NCI-H2171 (cell line): Measurements from ENCODE around the gene BCAN.

Source experiments
- DNase-seq: peaks from one replicate; lab custom pipeline; 2025; lab: John Stamatoyannopoulos, UW

BCAN gene

DNA sequence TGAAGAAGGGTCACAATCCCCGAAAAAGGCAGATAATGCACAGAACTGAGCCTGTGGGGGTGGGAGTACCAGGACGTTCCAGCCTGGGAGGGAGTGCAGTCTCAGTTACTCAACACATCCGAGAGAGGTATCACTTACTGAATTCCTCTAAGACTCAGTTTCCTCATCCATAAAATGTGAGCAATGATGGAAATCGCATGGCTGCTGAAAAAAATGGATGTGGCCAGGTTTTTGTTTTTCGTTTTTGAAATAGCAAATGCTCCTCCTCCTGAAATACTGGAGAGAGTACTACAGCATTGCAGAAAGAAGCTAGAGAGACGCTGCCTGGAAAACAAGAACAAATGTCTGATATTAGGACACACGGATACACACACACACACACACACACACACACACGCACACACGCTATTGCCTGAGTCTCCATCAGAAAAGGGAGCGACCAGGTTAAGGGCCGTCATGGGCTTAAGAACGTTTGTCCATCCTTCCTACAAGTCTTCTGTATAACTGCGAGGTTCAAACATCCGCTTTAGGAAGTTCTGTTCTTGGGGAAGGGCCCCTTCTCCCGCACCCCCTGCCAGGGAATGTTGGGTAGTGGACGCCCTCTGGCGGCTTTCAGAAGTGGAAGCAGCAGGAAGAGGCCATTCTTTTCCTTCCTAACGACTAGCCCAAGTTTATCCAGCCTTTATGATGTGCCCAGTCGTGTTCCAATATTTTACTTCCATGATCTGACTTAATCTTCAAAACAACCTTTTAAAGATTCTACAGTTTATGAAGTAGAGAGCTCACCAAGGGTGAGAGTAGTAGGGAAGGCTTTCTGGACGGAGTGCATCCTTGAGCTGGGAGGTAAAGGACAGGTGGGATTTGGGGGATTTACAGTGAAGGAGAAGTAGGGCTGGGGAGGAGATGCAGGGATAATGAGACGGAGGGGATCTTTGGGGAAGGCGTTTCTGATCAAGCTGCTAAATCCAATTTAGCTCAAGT lies 36.0 kb downstream of the BCAN start:
- peak; percentile 20 for DNase-seq

- no peak for DNase-seq
Observed at GRCh38 chr1:156680056-156680455, 38.1 kb downstream of the BCAN start.

- DNase-seq = no peak
Observed at GRCh38 chr1:156681196-156681960, 39.5 kb downstream of the BCAN start.

- DNase-seq = no peak
Observed at GRCh38 chr1:156682166-156682890, 40.4 kb downstream of the BCAN start.

GRCh38 chr1:156684227-156684782 lies 42.4 kb downstream of the BCAN start:
- no peak for DNase-seq

GRCh38 chr1:156689035-156689952 lies 47.4 kb downstream of the BCAN start:
- peak; percentile 65 for DNase-seq

- peak; percentile 18 for DNase-seq
Observed at GRCh38 chr1:156689953-156690674, 48.2 kb downstream of the BCAN start.

DNA sequence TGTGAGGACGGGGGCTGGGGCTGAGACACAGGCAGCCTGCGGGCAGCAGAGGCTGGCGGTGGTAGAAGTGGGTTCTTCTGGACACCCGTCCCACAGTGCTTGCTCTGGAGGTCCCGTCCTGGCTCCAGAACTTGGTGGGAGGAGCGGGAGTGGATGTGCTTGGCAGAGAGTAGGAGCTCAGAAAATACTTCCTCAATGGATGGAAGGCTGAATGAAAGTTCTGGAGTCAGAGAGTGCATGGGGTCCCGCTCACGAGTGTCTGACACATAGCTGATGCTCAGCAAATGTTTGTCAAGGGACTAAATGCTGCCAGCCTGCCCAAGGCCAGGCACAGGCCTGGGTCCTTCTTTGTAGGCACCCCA lies 48.7 kb downstream of the BCAN start:
- DNase-seq = no peak

DNA sequence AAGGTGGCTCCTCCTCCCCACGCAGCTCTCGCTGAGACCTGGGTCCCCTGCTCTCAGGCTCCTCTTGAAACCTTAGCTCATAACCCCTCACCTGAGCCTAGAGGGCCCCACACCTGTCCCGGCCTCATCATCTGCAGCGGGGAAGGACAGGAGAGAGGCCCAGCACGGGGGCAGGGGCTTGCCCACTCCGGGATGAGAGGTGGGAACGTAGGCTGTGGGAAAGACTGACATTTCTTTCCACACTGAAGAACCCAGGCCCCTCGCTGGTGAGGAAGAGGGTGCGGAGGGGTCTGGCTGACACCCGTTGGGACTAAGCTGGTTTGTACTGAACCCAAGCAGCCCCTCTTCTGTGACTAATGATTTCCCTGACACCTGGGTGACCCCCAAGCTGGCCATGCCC lies 49.3 kb downstream of the BCAN start:
- DNase-seq = no peak

DNA sequence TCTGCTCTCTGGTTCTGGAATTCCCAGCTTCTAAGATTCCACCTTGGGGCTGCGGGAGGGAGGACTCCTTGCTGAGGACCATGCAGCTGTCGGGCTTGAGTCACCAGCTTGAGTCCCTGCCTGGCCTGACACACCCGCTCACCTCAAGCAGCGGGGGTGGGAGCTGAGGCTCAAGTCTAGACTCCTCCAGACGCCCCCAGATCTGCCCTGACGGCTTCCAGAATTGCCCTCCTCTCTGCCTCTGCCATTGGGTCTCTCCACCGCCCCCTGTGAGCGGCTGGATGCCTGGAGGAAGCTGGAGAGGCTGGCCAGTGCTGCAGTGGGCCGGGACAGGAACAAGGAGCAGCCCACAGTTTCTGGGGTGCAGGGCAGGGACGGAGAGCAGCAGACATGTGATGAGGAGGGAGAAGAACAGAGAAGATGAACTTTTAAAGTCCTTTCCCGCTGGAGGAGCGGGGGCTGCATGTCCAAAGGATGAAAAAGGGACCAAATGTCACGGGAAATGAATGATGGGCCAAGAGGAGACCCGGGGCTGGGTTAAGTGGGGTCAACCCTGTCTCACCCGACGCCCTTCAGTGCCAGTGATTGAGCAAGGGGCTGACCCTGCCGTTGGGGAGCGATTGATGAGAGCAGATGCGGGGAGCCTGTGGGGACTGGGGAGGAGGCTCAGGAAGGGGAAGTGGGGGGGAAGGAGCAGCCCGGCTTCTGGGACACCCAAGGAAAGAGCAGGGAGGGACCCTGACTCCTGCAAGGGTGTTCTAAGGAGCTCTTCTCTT lies 49.9 kb downstream of the BCAN start:
- DNase-seq = no peak

GRCh38 chr1:156692441-156692924 lies 50.6 kb downstream of the BCAN start:
- no peak for DNase-seq

DNA sequence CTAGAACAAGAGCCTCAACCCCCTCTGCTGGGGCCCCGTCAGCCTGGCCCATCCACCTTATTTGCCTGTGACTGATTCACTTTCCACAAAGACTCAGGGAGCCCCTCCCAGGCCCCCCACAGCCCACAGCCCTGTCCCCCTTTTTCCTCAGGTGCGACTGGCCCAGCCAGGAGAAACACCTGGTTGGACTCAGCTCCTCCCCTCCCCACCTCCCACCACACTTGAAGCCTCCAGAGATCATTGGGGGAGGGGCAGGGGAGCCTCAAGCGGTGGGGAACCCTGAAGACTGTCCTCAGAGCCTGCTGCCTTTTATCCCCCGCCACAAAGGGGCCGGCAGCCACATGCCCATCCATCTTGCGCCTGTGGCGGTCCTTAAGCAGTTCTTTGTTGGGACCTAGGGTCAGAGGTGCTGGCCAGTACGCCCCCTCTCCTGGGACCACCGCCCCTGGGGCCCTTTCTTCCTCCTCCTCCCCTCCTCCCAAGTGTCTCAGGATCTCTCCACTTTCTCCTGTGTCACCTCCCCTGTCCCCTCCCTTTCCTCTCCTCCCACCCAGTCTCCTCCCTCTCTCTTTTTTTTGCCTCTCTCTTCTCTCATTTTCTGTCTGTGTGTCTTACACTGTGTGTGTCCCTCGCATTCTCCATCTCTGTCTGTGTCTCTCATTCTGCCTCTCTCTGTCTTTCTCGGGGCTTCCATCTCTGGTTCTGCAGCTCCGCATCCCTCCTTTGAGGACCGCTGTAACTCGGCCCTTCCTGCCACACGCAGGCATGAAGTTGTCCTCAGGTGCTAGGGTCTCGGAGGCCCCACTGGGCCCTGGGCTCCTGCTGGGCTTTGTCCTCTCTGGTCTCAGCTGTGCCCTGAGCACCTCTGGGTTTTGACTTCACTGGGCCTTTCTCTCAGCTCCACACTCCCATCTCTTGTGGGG lies 51.3 kb downstream of the BCAN start:
- DNase-seq = peak; percentile 67

DNA sequence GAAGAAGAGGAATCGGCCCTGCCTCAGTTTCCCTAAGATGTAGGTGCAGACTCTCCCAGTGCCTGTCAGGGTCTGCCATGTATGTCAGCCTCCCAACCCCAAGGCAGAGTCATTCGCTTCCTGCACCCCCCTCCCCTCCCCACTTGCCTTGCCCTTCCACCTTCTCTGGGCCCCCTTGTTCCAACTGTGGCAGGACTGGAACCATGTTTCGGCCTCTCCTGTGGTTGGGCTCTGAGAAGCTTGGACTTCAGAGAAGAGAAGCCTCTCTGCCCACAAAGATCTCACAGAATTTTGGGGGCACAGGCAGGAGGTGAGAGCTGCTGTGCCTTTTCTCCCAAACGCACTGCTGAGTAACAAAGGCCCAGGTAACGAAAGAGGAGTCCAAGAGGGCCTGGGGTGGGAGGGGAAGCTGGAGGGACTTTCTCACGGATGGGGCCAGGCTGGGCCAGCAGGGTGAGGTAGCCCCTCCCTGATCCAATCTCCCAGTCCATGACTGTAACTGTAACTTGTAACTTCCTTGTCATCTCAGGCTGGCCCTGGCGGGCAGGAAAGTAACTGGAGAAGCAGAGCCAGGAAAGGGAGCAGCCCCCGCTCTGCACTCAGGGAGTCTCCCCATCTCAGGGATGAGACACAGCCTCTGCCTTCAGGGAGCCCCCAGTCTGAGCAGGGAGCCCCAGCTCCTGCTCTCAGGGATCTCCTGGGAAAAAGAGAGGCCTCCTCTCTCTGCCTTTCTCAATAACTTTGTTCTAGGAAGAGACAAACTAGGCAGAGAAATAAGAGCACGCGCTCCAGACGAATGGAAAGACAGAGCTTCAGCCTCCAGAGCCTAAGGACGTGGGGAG lies 52.2 kb downstream of the BCAN start:
- no peak for DNase-seq

- DNase-seq = no peak
Observed at GRCh38 chr1:156694690-156694962, 52.7 kb downstream of the BCAN start.

DNA sequence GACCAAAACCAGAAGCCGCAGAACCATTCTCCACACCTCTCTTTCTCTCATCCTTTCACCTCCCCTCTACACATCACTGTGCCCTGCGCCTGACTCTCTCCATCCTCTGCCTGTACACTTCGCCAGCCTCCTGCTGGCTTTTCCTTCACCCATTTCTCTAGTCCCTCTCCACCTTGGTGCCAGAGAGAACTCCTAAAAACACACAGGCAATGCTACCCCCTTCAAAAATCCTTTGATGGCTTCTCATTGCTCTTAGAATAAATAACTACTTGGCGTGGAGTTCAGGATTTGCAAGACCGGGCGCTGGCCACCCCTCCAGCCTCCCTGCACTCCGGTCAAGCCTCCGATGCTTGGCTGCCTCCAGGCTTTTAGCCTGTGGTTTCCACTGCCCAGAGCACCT lies 54.8 kb downstream of the BCAN start:
- no peak for DNase-seq

DNA sequence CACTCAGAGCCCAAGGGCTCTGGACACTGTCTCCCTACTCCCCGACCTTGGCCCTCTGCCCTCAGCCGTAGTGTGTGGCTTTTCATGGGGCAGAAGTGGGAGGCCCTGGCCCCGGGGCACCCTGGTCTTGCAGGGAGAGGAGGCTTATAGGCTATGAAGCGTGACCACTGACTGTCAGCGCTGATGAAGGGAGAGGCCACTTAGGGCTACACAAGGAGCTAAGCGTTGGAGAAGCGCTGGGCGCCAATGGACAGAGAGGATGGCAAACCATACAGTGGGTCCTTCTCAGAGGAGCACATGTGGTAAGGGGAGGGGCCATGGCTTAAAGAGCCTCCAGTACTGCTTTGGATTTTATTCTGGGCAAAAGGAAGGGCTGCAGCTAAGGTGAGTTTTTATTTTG lies 55.6 kb downstream of the BCAN start:
- no peak for DNase-seq

- no peak for DNase-seq
Observed at GRCh38 chr1:156698995-156699394, 57.1 kb downstream of the BCAN start.
